ENCODE data around the gene ATAD2B.

The ATAD2B gene

GRCh38 chr2:23700627-23701026 is 226.3 kb downstream of the ATAD2B start:
- no peaks in the 10 kb centered on the region for H4K20me1 ChIP-seq (ENCODE audit: insufficient read depth, low read length)
- H3K27me3 ChIP-seq (replicated peaks; ENCODE audit: insufficient read depth, low read length), result no peaks in the 10 kb centered on the region
- H3F3A ChIP-seq (ENCODE audit: insufficient read depth, low read length), result no peaks in the 10 kb centered on the region
- H3K9me2 ChIP-seq (replicated peaks; ENCODE audit: insufficient read depth, low read length), result no peaks in the 10 kb centered on the region
- TF ChIP-seq EZH2 (optimal IDR thresholded peaks at IDR 0.05; ENCODE audit: low read depth, low read length), result no peak
- TF ChIP-seq EZH2phosphoT487 (IDR thresholded peaks at IDR 0.05; ENCODE audit: low read length), result no peak
- TF ChIP-seq, protein P1, sequence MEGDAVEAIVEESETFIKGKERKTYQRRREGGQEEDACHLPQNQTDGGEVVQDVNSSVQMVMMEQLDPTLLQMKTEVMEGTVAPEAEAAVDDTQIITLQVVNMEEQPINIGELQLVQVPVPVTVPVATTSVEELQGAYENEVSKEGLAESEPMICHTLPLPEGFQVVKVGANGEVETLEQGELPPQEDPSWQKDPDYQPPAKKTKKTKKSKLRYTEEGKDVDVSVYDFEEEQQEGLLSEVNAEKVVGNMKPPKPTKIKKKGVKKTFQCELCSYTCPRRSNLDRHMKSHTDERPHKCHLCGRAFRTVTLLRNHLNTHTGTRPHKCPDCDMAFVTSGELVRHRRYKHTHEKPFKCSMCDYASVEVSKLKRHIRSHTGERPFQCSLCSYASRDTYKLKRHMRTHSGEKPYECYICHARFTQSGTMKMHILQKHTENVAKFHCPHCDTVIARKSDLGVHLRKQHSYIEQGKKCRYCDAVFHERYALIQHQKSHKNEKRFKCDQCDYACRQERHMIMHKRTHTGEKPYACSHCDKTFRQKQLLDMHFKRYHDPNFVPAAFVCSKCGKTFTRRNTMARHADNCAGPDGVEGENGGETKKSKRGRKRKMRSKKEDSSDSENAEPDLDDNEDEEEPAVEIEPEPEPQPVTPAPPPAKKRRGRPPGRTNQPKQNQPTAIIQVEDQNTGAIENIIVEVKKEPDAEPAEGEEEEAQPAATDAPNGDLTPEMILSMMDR (IDR thresholded peaks at IDR 0.05; ENCODE audit: low read length), result no peak
- H3K36me3 ChIP-seq (replicated peaks; ENCODE audit: insufficient read depth, low read length), result no peaks in the 10 kb centered on the region
- no peak overlapping the region for H3K9ac ChIP-seq (ENCODE audit: low read length)
- DNase-seq, result no peak
- H3K4me2 ChIP-seq (ENCODE audit: low read depth, low read length), result no peak overlapping the region
- no peaks in the 10 kb centered on the region for H3K9me3 ChIP-seq (replicated peaks; ENCODE audit: insufficient read depth, low read length)
- H3K79me2 ChIP-seq (ENCODE audit: low read length), result no peaks in the 10 kb centered on the region
- H2AFZ ChIP-seq (ENCODE audit: low read length), result no peak overlapping the region
- no peaks in the 10 kb centered on the region for H3K4me1 ChIP-seq (ENCODE audit: low read length)
- no peak overlapping the region for H3K27ac ChIP-seq (ENCODE audit: low read length)
- no peak overlapping the region for H3K4me3 ChIP-seq (ENCODE audit: low read length)

- Histone ChIP-seq H4K20me1 (ENCODE audit: insufficient read depth, low read length) (no peaks in the 10 kb centered on the region), H3K36me3 (replicated peaks; ENCODE audit: insufficient read depth, low read length) (no peaks in the 10 kb centered on the region), H3K4me2 (ENCODE audit: low read depth, low read length) (no peak overlapping the region), H3K79me2 (ENCODE audit: low read length) (no peaks in the 10 kb centered on the region), H3K4me3 (ENCODE audit: low read length) (no peak overlapping the region), H3K9ac (ENCODE audit: low read length) (no peak overlapping the region), H3K27me3 (replicated peaks; ENCODE audit: insufficient read depth, low read length) (no peaks in the 10 kb centered on the region), H3K27ac (ENCODE audit: low read length) (no peak overlapping the region), H3K9me2 (replicated peaks; ENCODE audit: insufficient read depth, low read length) (no peaks in the 10 kb centered on the region), H3K4me1 (ENCODE audit: low read length) (no peaks in the 10 kb centered on the region), H3F3A (ENCODE audit: insufficient read depth, low read length) (no peaks in the 10 kb centered on the region), H2AFZ (ENCODE audit: low read length) (no peak overlapping the region), H3K9me3 (replicated peaks; ENCODE audit: insufficient read depth, low read length) (no peaks in the 10 kb centered on the region)
- DNase-seq, result no peak
- TF ChIP-seq, protein P1 (IDR thresholded peaks at IDR 0.05; ENCODE audit: low read length), result no peak
- no peak for TF ChIP-seq EZH2phosphoT487 (IDR thresholded peaks at IDR 0.05; ENCODE audit: low read length)
- no peak for TF ChIP-seq EZH2 (optimal IDR thresholded peaks at IDR 0.05; ENCODE audit: low read depth, low read length)
Observed at GRCh38 chr2:23699580-23699925, 227.4 kb downstream of the ATAD2B start.

GRCh38 chr2:23698721-23699579 is 228.0 kb downstream of the ATAD2B start:
- Histone ChIP-seq H3K4me2 (ENCODE audit: low read depth, low read length) (no peak overlapping the region), H3K79me2 (ENCODE audit: low read length) (no peaks in the 10 kb centered on the region), H3K36me3 (replicated peaks; ENCODE audit: insufficient read depth, low read length) (no peaks in the 10 kb centered on the region), H4K20me1 (ENCODE audit: insufficient read depth, low read length) (no peaks in the 10 kb centered on the region), H3K4me1 (ENCODE audit: low read length) (no peaks in the 10 kb centered on the region), H3K27ac (ENCODE audit: low read length) (no peak overlapping the region), H3K9me3 (replicated peaks; ENCODE audit: insufficient read depth, low read length) (no peaks in the 10 kb centered on the region), H3K4me3 (ENCODE audit: low read length) (no peak overlapping the region), H3F3A (ENCODE audit: insufficient read depth, low read length) (no peaks in the 10 kb centered on the region), H2AFZ (ENCODE audit: low read length) (no peak overlapping the region), H3K27me3 (replicated peaks; ENCODE audit: insufficient read depth, low read length) (no peaks in the 10 kb centered on the region), H3K9me2 (replicated peaks; ENCODE audit: insufficient read depth, low read length) (no peaks in the 10 kb centered on the region), H3K9ac (ENCODE audit: low read length) (no peak overlapping the region)
- no peak for TF ChIP-seq EZH2 (optimal IDR thresholded peaks at IDR 0.05; ENCODE audit: low read depth, low read length)
- TF ChIP-seq EZH2phosphoT487 (IDR thresholded peaks at IDR 0.05; ENCODE audit: low read length), result no peak
- TF ChIP-seq, protein P1 (IDR thresholded peaks at IDR 0.05; ENCODE audit: low read length), result no peak
- no peak for DNase-seq
